Peyer's patch (tissue), 4 donors: ENCODE measurements around the gene CD2AP.

Experiments used
- POLR2A ChIP-seq, 2 donors: fragments of 450-650 bp; IDR thresholded peaks; one replicate each; pipeline ENCODE4 v1.5.1; 2017; ENCODE audit warnings: antibody characterized with exemption in 2 of 2, mild to moderate bottlenecking in 2 of 2, moderate library complexity in 2 of 2
- TF ChIP-seq, protein P1 (sequence below), 6 experiments: fragments of 450-650 bp in 4 of 6; fragments of 200-600 bp in 2 of 6; sonication (generic) in 1 of 6; IDR thresholded peaks; one replicate each; pipeline ENCODE4 v1.5.1; 2017 to 2019; ENCODE audit warnings: antibody characterized with exemption in 6 of 6, mild to moderate bottlenecking in 3 of 6, moderate library complexity in 1 of 6

DNA sequence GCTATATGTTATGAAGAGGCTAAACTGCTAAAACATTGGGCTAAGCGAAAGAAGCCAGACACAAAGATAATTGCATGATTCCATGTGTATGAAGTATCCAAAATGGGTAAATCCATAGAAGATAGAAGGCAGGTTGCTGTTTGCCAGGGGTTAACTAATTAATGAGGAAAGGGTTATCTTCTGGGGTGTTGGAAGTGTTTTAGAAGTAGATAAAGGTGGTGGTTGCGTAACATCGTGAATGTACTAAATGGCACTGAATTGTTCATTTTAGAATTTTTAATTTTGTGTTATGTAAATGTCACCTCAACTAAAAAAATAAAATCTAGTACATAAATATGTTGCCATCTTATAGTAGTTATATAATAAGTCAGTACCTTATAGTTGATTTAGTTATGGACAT lies 116.4 kb downstream of the CD2AP start:
- TF ChIP-seq, protein P1, sequence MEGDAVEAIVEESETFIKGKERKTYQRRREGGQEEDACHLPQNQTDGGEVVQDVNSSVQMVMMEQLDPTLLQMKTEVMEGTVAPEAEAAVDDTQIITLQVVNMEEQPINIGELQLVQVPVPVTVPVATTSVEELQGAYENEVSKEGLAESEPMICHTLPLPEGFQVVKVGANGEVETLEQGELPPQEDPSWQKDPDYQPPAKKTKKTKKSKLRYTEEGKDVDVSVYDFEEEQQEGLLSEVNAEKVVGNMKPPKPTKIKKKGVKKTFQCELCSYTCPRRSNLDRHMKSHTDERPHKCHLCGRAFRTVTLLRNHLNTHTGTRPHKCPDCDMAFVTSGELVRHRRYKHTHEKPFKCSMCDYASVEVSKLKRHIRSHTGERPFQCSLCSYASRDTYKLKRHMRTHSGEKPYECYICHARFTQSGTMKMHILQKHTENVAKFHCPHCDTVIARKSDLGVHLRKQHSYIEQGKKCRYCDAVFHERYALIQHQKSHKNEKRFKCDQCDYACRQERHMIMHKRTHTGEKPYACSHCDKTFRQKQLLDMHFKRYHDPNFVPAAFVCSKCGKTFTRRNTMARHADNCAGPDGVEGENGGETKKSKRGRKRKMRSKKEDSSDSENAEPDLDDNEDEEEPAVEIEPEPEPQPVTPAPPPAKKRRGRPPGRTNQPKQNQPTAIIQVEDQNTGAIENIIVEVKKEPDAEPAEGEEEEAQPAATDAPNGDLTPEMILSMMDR (IDR thresholded peaks at IDR 0.05) = no peak
- no peak for TF ChIP-seq POLR2A (IDR thresholded peaks at IDR 0.05)
